ENCODE results near the gene PARP1. TPM values are rescaled to one million over a fixed set of nuclear protein-coding genes. Genes with fewer than 3 reads are reported as not detected.

Gene PARP1
- total RNA-seq, 1 experiment from 2014 or later, result 376 TPM

- Mint-ChIP-seq H3K27ac (peak overlapping the region; percentile 99), H3K4me3 (peak overlapping the region; percentile 99), H3K4me1 (peaks cover 62% of the 10 kb centered on the region), H3K36me3 (peaks cover 23% of the 10 kb centered on the region), H3K9me3 (no peaks in the 10 kb centered on the region), H3K27me3 (ENCODE audit: low read depth) (no peaks in the 10 kb centered on the region)
- DNase-seq (ENCODE audit: low spot score), result peak; percentile 42
- peak; percentile 2; the same call in 1 of the 2 replicates for ATAC-seq
- 0 out of 2 replicates have a peak, but pooled peaks have one; percentile 34 for TF ChIP-seq FOXP4 (CRISPR knock-in tag; IDR thresholded peaks at IDR 0.05)
- 0 out of 2 replicates have a peak, but pooled peaks have one; percentile 40 for TF ChIP-seq ZSCAN18 (CRISPR knock-in tag; IDR thresholded peaks at IDR 0.05)
- peak; percentile 97 for TF ChIP-seq ZNF121 (CRISPR knock-in tag; IDR thresholded peaks at IDR 0.05)
- 0 out of 2 replicates have a peak, but pooled peaks have one; percentile 6 for TF ChIP-seq MAX (CRISPR knock-in tag; IDR thresholded peaks at IDR 0.05)
- no peak for TF ChIP-seq CBFB (CRISPR knock-in tag; IDR thresholded peaks at IDR 0.05; ENCODE audit: low read depth)
- TF ChIP-seq GTF2I (CRISPR knock-in tag; conservative IDR thresholded peaks at IDR 0.05), result 0 out of 2 replicates have a peak, but pooled peaks have one; percentile 3
- peak; percentile 63; the same call in 1 of the 2 replicates for TF ChIP-seq AR (CRISPR knock-in tag; IDR thresholded peaks at IDR 0.05)
- TF ChIP-seq ETV6 (CRISPR knock-in tag; IDR thresholded peaks at IDR 0.05), result 0 out of 2 replicates have a peak, but pooled peaks have one; percentile 33
- TF ChIP-seq JUN (CRISPR knock-in tag; IDR thresholded peaks at IDR 0.05), result 0 out of 2 replicates have a peak, but pooled peaks have one; percentile 19
- TF ChIP-seq MXD4 (CRISPR knock-in tag; IDR thresholded peaks at IDR 0.05; ENCODE audit: borderline replicate concordance), result 0 out of 2 replicates have a peak, but pooled peaks have one; percentile 23
- no peak for TF ChIP-seq SOX15 (CRISPR knock-in tag; IDR thresholded peaks at IDR 0.05)
- TF ChIP-seq RORB (CRISPR knock-in tag; IDR thresholded peaks at IDR 0.05), result no peak
- POLR2A ChIA-PET, result interaction anchor here (0.8 to 1.3 kb wide), 4 partner anchors 33 to 294 kb away, joined by 3 to 5 read pairs (median 4); partner anchors contain the start of gene LIN9
- CTCF ChIA-PET, result interaction anchor here (0.5 to 3.3 kb wide), 17 partner anchors 18 to 494 kb away, joined by 3 to 27 read pairs (median 5); partner anchors contain the start of genes LIN9, MIXL1 and STUM
Measured at GRCh38 chr1:226405411-226405988, 2.4 kb downstream of the PARP1 start.

GRCh38 chr1:226404904-226405222 lies 3.0 kb downstream of the PARP1 start:
- ChIA-PET POLR2A (interaction anchor here (0.6 to 1.3 kb wide), 7 partner anchors 34 to 752 kb away, joined by 3 to 5 read pairs (median 3); partner anchors contain the start of genes ENAH and LIN9), CTCF (interaction anchor here (1.0 to 3.3 kb wide), 17 partner anchors 18 to 494 kb away, joined by 3 to 27 read pairs (median 5); partner anchors contain the start of genes LIN9, MIXL1 and STUM)
- ATAC-seq (peak; percentile 77), DNase-seq (ENCODE audit: low spot score) (peak; percentile 70)
- Mint-ChIP-seq H3K36me3 (peaks cover 29% of the 10 kb centered on the region), H3K4me1 (peaks cover 64% of the 10 kb centered on the region), H3K9me3 (no peaks in the 10 kb centered on the region), H3K27me3 (ENCODE audit: low read depth) (no peaks in the 10 kb centered on the region), H3K27ac (peak overlapping the region; percentile 99), H3K4me3 (peak overlapping the region; percentile 99)
- TF ChIP-seq AR (CRISPR knock-in tag; IDR thresholded peaks at IDR 0.05) (no peak), STAT6 (CRISPR knock-in tag; conservative IDR thresholded peaks at IDR 0.05; ENCODE audit: low read depth) (no peak), ZNF281 (CRISPR knock-in tag; IDR thresholded peaks at IDR 0.05) (no peak), E2F5 (CRISPR knock-in tag; IDR thresholded peaks at IDR 0.05) (no peak)

All from WTC11 (cell line).